Psoas muscle (tissue), 8 donors: ENCODE results near the gene LIPG. TPM values are rescaled to one million over a fixed set of nuclear protein-coding genes. Genes with fewer than 3 reads are reported as not detected.
"Not testable (repeated sequence)": the region's sequence is repeated elsewhere in the genome, so short reads cannot be mapped to it uniquely, and the experiment has no call there.

Experiments used
- ATAC-seq, 4 donors: fragments of 200-7000 bp; cut with Tn5 transposase; one replicate each; pipeline ENCODE4 v1.9.1; 2020; ENCODE audit warnings: moderate library complexity in 3 of 4, mild to moderate bottlenecking in 2 of 4
- DNase-seq, 2 donors: peaks; one replicate each; pipeline ENCODE4 v3.0.0-alpha.2; 2020
- H3K27ac ChIP-seq: fragments of 200-600 bp; one replicate; pipeline ENCODE4 v1.8.0; 2022
- H3K27me3 ChIP-seq, 3 donors: fragments of 200-600 bp in 1 of 3; one replicate each; pipeline versions ENCODE4 v1.6.1 to v1.8.0; 2013 to 2022; ENCODE audit warnings: low read length in 2 of 3, mild to moderate bottlenecking in 2 of 3, moderate library complexity in 1 of 3; ENCODE audit not compliant: insufficient read depth in 3 of 3
- H3K36me3 ChIP-seq, 2 donors: fragments of 200-600 bp in 1 of 2; one replicate each; pipeline versions ENCODE4 v1.6.1 to v1.8.0; 2013 to 2022; ENCODE audit warnings: low read depth in 1 of 2, mild to moderate bottlenecking in 1 of 2, moderate library complexity in 1 of 2; ENCODE audit not compliant: insufficient read depth in 1 of 2
- H3K4me1 ChIP-seq: fragments of 200-600 bp; one replicate; pipeline ENCODE4 v1.8.0; 2022
- H3K4me3 ChIP-seq: fragments of 200-600 bp; one replicate; pipeline ENCODE4 v1.8.0; 2022; ENCODE audit warnings: mild to moderate bottlenecking
- H3K9me3 ChIP-seq: fragments of 200-600 bp; one replicate; pipeline ENCODE4 v1.8.0; 2022
- CTCF ChIP-seq: fragments of 200-600 bp; IDR thresholded peaks from one replicate; pipeline ENCODE4 v1.8.0; 2022; ENCODE audit warnings: antibody characterized with exemption
- WGBS, 3 donors: extraction: QIAGEN DNeasy Blood & Tissue Kit; methylation state at CpG; one replicate each; pipeline versions ENCODE4 v1.1.6 to v1.1.7; 2013; 5-methylcytosine and 5-hydroxymethylcytosine counted together
- intact Hi-C, 2 donors: fragments of 100-400 bp; cut with DNase I; formaldehyde crosslinking; loops; one replicate each; pipeline versions ENCODE4 v1.11.0 to v1.14.2; 2022
- polyA plus RNA-seq, 3 donors: library from polyadenylated mRNA; stranded (reverse); fragments of 200-250 nt; gene quantifications; one replicate each; pipeline ENCODE4 v1.2.3, GENCODE V29; 2013
- total RNA-seq, 4 donors: library from RNA; stranded (reverse); fragmentation: NEBNext Ultra II Directional in 2 of 4; extraction: Animal tissue kit (Norgen Biotek cat#: 25700) in 2 of 4; gene quantifications; one replicate each; pipeline versions ENCODE4 v1.2.1 to v1.2.4, GENCODE V29; 2021 to 2023
- donor health status: healthy with polysubstance abuse.
- donor health status: DM: no; HTN: no; CAD: no; lungs with moderate emphysema.
- donor health status: Bipolar disorder and iron deficiency.
- donor health status: healthy.
- donor health status: DM: yes; HTN: yes; CAD: no.
- donor health status: DM: no; HTN: no; CAD: no.
- donor health status: DM: no; HTN: no; CAD: no.
- donor health status: DM: yes; HTN: yes; CAD: no.

The LIPG gene
- total and polyA plus RNA-seq, 7 donors = 0.62 to 19.1 (median 2.2) TPM

GRCh38 chr18:49581371-49581770 is 19.5 kb downstream of the LIPG start:
- Histone ChIP-seq H3K36me3 (no peaks in the 10 kb centered on the region), H3K4me3 (no peak overlapping the region), H3K9me3 (no peaks in the 10 kb centered on the region), H3K27ac (no peak overlapping the region), H3K4me1 (no peaks in the 10 kb centered on the region), H3K27me3 (peaks cover 0 to 8% (median 0%) of the 10 kb centered on the region in 3 donors)
- intact Hi-C loops = no loop called here
- ATAC-seq (no peak), DNase-seq (no peak)
- no peak for TF ChIP-seq CTCF
- WGBS, 3 donors = 65 to 72% (median 65%) methylated on average over 7 of the region's 7 CpGs

- intact Hi-C loops = no loop called here
- ATAC-seq (no peak), DNase-seq (no peak)
- Histone ChIP-seq H3K27ac (no peak overlapping the region), H3K27me3 (peaks cover 0 to 8% (median 0%) of the 10 kb centered on the region in 3 donors), H3K4me3 (no peak overlapping the region), H3K36me3 (no peaks in the 10 kb centered on the region), H3K9me3 (no peaks in the 10 kb centered on the region), H3K4me1 (no peaks in the 10 kb centered on the region)
- 62 to 83% (median 66%) methylated on average over 8 of the region's 8 CpGs for whole genome bisulfite sequencing, 3 donors
- no peak for TF ChIP-seq CTCF
These were observed 20.7 kb downstream of the LIPG start for GRCh38 chr18:49582579-49582978.

- Histone ChIP-seq H3K4me3 (no peak overlapping the region), H3K27me3 (peaks cover 0 to 8% (median 0%) of the 10 kb centered on the region in 3 donors), H3K27ac (no peak overlapping the region), H3K4me1 (no peaks in the 10 kb centered on the region), H3K36me3 (no peaks in the 10 kb centered on the region), H3K9me3 (no peaks in the 10 kb centered on the region)
- ATAC-seq (no peak), DNase-seq (no peak)
- no peak for TF ChIP-seq CTCF
- intact Hi-C loops = no loop called here
- 46 to 68% (median 58%) methylated on average over 3 of the region's 3 CpGs for WGBS, 3 donors
These were observed 22.5 kb downstream of the LIPG start for GRCh38 chr18:49584394-49584793.

GRCh38 chr18:49584951-49585350 is 23.1 kb downstream of the LIPG start:
- intact Hi-C loops, H3K36me3 ChIP-seq, H3K27me3 ChIP-seq, ATAC-seq, H3K9me3 ChIP-seq, H3K4me1 ChIP-seq, H3K27ac ChIP-seq, H3K4me3 ChIP-seq, DNase-seq: not testable (repeated sequence)
- 79 to 91% (median 81%) methylated on average over 4 of the region's 4 CpGs for WGBS, 3 donors

- TF ChIP-seq CTCF = no peak
- Histone ChIP-seq H3K36me3 (no peaks in the 10 kb centered on the region), H3K4me3 (no peak overlapping the region), H3K27me3 (no peaks in the 10 kb centered on the region), H3K27ac (no peak overlapping the region), H3K4me1 (no peaks in the 10 kb centered on the region), H3K9me3 (no peaks in the 10 kb centered on the region)
- intact Hi-C loops = no loop called here
- 79 to 89% (median 81%) methylated on average over 9 of the region's 9 CpGs for WGBS, 3 donors
- DNase-seq (no peak), ATAC-seq (no peak)
These were observed 24.2 kb downstream of the LIPG start for GRCh38 chr18:49585781-49586663.
